HG03060 (cell line): ENCODE data around the gene ATXN7L1.

Experiments
- ATAC-seq: cut with Tn5 transposase; IDR thresholded peaks from one replicate; pipeline ENCODE4 v1.9.1; 2021; ENCODE audit warnings: low read depth, moderate number of reproducible peaks; ENCODE audit not compliant: unreplicated experiment

The ATXN7L1 gene

DNA sequence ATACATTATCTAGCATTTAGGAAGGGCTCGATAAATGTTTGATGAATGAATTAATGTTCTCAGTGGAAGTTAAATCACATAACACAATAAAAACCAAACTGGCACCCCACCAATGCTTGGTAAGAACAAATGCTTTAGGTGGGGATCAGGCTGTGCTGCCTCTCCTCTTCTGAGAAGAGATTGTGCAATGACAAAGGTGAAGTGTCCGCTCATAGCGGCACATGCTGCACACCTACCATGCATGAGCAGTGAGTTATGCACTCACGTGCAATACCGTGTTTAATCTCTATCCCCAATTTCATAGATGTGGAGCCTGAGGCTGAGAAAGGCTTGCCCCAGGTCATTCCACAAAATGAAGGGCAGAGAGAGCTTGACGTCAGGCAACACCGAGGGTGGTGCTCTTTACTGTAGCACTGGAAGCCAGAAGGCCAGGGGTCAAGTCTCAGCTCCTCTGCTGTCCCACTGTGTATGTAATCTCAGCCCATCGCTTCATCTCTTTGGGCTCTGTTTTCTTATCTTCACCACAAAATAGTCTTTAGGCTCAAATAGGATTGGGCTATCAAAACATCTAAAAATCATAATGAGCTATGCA lies 222.2 kb downstream of the ATXN7L1 start:
- ATAC-seq: no peak

DNA sequence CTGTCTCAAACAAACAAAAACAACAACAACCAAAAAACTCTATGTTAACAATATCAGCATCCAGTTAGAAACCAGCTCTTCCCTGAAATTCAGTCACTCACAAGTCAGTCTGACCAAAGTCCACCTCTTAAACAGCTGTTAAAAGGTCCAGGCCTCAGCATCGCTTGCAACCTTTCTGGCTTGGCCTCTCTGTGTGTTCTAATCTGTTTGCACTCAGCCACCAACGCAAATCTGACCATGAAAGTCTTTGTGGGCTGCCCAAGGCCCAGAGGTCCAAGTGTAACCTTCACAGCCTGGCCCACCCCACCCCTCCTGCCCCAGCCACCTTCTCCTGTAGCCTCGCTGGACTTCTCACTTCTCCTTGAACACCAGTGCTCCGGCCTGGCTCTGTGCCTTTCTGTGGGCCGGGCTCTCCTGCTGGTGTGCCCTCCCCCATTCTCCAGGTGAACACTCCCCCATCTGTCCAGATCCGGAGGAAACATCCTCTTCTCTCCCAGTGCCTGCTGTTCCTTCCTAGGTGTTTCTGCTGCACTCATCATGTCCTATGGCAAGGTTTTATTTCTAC lies 222.9 kb downstream of the ATXN7L1 start:
- ATAC-seq: no peak

DNA sequence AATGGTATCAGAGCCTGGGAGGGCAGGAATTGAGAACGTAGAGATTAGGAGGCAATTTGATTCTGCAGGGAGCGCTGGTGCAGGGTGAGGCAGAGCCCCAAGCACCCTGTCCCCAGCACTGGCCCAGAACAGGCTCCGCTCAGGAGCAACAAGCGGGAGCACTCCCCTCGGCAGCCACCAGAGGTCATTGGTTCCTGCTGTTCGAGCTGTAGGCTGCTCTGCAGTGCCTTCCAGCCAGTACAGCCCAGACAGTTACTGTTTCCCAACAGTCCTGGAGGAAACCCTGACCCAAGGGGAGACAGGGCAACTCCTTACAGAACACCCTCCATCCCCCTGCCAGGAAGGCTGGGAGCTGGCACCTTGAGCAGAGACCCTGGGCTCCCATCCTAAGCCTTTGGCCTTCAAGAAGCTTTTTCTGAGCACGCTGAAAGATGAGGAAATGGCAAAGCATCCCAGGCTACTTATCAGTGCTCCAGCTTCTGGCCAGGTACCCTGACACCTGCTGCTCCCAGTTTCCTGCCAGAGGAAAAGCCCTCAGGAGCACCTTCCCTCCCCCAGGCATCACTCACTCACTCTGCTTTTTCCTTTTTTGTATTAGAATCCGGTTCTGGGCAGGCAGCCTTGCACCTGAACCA lies 223.9 kb downstream of the ATXN7L1 start:
- no peak for ATAC-seq

DNA sequence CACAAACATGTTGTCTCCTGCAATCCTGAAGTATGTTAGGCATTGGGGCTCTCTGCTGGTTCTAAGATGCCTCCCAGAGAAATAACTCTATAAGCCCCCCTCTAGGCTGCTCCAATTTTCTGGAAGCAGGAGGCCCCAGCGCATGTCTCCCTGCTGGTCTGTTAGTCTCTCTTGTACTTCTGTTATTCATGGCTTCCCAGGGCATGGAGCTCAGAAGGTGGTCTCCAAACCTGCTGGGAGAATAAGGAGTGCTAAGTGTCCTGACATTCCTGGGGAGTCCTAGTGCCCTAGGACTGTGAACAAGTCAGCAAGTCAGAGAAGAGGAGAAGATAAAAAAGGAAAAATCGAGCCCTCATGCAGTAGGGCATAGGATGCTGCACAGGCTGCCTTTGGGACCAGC lies 224.6 kb downstream of the ATXN7L1 start:
- ATAC-seq: no peak

DNA sequence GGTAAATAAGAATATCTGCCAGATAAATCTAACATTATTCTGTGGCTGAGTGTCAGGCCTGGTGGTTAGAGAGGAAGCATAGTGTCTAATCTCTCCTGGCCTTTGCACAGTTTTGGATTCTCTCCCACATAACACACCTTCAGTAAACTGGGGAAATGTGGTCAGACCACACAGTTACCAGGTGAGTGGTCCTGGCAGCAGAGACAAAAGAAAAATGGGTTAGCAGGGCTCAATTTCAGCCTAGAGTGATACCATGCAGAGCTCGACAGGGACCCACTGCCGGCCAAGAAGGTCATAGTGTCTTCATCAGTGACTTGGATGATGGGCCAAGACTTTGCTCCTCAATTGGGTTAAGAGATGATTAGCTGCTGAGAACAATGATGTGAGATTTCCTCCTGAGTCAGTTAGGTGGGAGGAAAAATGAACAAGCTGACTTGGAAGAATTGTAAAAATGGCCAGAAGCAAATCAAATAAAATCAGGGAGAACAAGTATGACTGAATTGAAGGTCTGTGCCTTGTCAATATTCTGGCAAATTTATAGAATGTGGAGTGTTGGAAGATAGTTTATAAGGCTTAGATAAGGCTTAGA lies 225.9 kb downstream of the ATXN7L1 start:
- no peak for ATAC-seq

DNA sequence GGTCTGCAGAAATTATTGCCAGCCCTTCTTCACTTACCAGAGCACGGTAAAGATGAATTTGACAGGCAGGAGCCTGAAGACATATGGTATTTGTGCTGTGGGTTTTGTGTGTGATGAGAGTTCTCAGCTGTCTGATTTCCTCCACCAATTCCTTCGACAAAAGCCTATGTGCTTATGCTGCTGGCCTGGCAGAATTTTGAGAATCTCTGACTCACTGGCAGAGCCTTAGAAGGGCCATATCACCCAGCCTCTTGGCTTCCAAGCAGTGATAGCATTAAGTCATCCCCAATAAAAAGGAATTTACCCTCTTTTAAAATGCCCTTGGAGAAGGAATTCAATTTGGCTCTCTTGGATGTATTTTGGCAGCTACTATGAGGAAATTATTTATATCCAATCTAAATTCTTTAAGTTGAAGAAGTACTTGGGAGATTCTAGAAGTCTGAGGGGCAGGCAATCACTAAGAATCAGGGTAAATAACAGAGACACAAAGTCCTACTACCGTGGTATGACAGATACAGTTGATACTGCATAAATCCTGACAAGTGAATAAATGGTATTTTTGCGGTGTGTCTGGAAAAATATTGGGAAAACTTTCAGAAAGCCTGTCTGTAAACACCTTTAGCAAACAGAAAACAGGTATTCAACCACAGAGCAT lies 226.5 kb downstream of the ATXN7L1 start:
- no peak for ATAC-seq

DNA sequence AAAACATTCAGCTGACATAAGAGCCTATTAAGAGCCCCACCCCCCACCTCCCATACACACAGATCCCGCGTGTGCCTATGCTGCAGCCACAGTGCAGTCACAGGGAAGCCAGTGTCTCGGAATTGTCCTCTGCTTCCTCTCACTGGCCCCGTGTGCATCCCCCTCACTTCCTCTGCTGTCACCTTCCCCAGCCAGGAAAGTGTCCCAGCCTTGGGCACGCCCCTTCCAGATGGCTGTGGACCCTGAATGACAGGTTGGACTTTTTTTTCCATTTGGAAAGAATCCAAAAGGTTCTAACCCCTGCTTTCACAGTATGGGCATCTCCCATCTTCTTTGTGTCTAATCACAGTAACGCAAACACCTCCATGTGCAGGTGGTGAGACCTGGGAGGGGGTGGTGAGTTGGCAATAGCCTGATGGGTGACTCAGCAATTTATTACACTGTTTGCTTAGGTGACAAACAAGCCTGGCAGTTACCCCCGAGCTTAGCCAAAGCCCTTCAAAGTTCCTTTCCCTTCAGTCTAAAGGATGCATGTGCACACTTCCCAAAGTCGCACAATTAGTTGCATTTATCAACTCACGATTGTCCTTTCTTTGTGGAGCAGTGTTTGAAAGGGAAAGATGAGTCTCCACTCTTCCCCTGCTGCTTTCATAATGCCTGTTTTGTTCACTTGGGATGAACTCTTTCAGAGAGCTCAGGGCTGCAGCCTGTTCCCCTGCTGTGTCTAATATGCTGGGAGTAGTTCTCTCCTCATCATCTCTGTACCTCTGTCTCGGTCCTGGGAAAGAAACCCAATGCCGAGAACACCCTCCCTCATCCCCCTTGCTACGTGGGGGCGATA lies 227.6 kb downstream of the ATXN7L1 start:
- no peak for ATAC-seq

DNA sequence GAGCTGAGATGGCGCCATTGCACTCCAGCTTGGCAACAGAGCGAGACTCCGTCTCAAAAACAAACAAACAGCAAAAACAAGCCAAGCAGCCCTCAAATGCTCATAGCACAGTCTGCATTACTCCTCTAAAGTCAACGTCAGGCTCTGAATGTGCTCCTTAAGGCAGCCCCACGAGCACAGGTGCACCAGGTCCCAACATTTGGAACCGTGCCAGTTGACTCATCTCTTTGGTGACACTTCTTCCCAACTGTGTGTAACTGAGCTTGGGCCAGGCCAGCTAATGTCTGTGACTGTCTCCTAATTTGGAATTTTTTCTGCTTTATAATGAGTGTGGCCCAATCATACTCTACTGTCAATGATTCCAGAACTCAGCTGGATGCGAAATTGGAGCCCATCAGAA lies 228.8 kb downstream of the ATXN7L1 start:
- no peak for ATAC-seq

DNA sequence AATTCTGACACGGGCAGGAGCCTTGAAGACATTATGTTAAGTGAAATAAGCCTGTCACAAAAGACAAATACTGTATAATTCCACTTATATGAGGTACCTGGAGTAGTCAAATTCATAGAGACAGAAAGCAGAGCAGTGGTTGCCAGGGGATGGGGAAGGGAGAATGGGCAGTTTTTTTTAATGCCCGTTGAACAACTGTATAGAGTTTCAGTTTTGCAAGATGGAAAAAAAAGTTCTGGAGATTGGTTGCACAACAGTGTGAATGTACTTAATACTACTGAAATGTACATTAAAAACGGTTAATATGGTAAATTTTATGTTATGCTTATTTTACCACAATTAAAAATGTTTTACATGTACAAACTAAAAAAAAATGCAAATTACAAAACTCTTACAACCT lies 231.5 kb downstream of the ATXN7L1 start:
- ATAC-seq: no peak

DNA sequence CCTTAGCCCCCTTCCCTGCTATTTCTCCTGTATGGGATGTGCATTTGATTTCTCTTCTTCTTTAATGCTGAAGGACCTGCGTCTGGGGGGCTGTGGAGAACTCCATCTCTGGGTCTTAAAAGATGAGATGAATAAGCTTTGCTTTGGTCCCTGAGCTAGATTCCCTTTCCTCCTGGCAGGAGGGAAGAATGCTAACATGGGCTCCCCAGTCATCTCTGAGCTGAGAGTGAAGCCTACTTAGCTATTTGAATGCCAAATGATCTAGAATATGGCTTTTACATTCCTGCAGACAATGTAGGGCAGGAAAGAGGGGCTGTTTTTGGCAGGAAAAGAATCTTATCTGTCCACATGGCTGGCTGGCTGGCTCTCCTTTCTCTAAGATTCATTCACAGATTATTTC lies 232.5 kb downstream of the ATXN7L1 start:
- no peak for ATAC-seq

DNA sequence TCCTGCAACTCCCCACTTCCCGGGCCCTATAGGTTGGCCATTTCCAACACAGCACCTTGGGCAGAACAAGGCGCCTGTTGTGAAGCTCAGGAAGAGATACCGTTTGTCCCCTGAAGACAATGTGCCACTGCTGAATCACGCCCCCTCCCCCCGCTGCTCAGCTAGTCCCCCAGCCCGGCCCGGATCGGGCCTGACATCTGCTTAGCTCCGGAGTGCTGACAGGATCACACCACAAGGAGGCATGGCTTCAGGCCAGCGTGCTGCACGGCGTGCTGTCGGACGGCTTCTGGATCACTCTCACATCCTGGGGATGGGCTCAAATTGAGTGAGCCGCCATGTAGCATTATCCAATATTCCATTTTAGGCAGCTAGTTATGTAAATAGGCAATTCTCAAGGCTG lies 233.0 kb downstream of the ATXN7L1 start:
- ATAC-seq: no peak

DNA sequence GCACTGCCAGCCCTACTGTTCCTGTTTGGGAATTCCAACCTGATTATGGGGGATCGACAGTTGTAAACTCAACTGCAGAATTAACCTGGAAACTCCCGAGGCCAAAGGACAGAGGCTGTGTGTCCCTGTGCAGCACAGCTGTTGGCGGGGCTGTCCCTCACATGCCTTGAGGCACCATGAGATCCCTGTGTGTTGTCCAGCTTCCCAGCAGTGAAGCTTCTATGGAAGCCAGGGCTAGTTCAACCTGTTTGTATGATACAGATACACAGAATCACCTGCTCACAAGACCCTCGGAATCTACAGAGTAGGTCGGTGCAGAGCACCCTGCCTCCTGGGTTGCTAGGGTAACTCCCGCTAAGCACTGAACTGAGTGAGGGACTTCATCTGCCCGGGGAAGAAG lies 234.1 kb downstream of the ATXN7L1 start:
- ATAC-seq: no peak

DNA sequence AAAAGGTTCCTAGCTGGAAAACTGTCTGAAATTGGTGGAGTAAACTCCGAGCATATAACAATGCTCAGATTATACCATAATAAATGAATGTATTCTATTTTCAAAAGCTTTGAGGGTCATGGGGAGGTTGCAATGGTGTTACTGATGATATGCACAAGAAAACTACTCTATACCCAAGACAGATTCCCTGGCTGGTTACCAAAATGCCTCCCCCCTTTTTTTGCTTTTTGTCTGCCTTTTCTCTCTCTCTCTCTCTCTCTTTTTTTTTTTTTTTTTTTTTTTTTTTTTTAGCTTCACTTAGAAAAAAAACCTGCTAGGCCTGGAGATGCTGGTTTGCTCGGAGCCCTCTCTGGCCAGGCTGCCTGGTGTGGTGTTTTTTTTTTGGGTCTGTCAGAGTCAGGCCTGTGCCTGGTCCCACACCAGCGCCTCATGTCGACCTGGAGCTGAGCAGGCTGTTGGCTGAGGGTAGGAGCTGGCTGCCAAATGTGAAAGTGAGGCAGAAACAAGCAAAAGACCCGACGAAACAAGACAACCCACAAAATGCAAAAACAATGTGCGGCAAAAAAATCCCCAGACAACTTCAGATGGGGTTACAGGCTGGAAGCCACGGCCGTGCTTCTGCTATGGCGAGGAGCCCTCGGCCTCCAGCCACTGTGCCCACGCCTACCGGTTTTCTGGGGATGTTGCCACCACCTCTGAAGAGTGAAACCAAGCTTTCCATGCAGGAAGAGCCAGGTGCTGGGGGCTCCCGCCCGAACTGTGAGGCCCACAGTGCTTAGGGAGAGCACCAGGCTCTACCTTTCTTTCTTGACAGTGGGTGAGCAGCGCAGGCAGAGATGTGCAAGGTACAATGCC lies 235.2 kb downstream of the ATXN7L1 start:
- no peak for ATAC-seq

DNA sequence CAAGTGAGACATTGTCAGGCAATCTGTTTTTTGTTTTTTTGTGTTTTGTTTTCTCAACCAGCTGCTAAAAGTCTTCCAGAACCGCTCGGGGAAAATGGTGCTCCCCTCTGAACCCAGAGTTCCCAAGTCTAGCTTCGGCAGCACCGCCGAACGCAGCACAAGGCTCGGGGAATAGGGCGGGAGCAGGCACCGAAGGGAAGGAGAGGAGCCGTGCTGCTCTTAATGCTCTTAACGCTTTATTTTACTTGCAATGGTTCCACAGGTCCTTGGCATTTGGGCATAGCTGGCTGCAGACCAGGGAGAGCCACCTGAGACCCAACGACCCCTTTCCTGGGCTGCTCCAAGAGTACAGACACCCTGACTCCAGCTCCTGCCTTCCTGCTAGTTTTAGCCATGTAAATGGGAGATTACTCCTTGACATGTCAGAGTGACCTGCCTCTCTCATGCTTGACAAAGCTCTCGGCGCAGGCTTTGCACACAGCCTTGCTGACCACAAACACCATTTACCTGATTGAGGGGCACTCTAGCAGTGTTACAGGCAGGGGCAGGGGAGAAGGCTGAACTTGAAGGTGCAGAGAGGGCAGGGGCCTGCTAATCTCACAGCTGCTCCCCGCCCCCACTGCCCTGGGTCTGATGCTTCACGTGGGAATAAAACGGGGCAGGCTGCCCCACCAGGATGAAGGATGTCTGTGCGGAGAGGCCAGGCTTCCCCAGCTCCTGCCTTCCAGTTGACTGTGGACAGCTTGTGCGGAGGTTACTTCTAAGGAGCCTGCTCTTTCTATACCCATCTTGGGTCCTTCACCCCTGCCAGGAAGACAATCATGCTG lies 236.5 kb downstream of the ATXN7L1 start:
- no peak for ATAC-seq

DNA sequence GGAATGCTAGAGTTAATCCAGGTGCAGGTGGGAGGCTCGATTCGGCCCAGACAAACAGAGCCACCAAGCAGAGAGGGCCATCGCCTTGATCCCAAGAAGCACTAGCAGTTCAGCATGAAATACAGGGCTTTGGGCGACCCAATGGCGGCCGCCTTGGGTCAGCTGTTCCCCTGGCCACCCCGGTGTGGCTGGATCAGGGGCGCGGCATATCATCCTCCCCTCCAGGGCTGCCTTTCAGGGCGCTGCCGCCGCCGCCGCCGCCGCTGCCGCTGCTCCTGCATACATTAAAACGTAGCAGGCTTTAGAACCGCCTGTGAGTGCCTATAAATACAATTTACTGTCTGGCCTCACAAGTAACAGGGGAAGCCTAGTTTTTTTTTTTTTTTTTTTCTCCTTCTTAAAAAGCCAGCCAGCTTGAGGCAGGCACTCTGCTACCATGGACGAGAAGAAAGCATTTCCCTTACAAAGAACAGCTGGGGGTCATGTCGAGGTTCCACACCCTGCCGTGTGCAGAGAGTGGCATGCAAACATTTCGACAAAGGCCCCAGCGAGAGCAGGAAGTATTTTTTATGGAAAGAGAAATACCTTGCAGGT lies 237.4 kb downstream of the ATXN7L1 start:
- no peak for ATAC-seq

DNA sequence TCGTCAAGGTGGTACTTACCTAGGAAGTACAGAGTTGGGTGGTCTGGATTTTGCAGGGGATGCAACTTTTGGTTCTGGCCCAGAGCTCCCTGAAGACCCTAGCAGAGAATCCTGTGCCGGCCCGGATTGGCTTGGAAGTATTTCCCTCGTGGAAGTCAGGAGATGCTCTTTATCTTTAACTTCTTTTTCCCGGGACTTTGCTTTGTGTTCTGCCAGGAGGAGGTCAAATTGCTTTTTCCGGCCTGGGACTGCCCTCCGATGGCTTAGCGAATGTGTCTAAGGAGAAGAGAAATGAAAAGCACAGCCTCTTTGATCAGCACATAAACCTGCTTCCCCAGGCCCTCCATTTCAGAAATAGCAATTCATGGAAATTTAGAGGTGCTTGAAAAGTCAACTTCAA lies 238.1 kb downstream of the ATXN7L1 start:
- no peak for ATAC-seq

DNA sequence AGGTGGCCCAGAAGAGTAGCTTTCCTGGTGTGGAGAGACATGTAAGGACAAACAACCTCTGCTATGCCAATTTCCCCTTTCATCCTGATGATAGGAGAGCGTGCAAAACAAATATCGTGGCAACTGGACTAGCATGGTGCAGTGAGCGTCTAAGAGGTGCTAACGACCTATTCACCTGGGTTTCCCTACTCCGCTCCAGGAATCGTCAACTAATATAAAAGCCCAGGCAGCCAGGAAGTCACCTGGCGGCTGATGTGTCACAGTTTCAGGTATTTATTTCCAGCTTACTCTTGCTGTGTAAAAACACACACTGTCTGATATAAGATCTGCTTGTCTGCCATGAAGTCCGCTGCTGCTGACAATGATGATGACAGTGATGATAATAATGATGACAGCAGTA lies 238.6 kb downstream of the ATXN7L1 start:
- ATAC-seq: no peak

DNA sequence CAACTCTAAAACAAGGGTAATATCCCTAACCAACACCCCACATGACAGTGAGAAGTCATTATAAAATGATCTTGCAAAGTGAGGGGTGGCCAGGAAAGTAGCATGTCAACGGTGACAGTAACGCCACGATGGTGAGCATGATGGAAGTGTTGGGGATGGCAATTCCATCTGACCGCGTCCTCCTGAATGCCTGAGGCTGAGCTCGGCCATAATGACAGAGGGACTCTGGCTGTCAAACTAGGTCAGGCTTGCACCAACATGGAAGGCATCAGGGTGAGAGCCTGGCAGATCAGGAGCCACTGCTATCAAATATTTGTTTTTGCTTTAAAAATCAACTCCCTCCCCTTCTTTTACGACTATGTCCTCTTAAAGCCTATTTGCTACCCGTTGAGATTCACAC lies 239.4 kb downstream of the ATXN7L1 start:
- no peak for ATAC-seq

DNA sequence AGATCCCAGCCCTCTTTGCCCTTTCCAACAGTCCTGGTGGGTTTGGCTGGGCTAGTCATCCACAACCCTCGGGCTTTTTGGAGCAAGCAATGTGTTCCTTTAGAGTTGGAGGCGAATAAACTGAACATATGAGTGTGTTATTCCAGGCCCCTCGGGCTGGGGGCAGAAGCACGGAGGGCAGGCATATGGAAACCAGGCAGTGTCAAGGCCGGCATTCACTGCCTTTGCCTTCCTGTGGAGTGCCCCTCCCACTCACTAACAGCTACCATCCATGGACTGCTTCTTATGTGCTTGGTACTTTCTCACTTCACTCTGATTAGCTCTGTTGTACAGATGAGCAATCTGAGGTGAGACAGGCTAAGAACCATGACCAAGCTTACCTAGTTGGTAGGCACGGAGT lies 241.2 kb downstream of the ATXN7L1 start:
- no peak for ATAC-seq
